Measurements from ENCODE around the gene BID.

BID gene

GRCh38 chr22:17717708-17718107 is 56.6 kb downstream of the BID start:
- WGBS (ENCODE audit: extremely low coverage, insufficient coverage, insufficient read length) = no CpG with 5 or more reads among the region's 4 CpGs
- DNase-seq = peak; percentile 82 to 84
- no peaks in the 10 kb centered on the region for H3K9me3 ChIP-seq (ENCODE audit: insufficient read depth, low read depth, low read length)

GRCh38 chr22:17716529-17716928 is 57.7 kb downstream of the BID start:
- no peak overlapping the region for H2BK120ac ChIP-seq (ENCODE audit: insufficient read depth, low read length, poor library complexity)
- no peak overlapping the region for H4K8ac ChIP-seq (ENCODE audit: low read depth, low read length)
- no peak overlapping the region for H3K4me3 ChIP-seq (ENCODE audit: low read depth, low read length)
- no peak overlapping the region for H3K14ac ChIP-seq (ENCODE audit: low read length)
- H3K36me3 ChIP-seq (ENCODE audit: control insufficient read depth in 1 of 2, insufficient read depth in 2 of 2, low read length in 2 of 2) = no peaks in the 10 kb centered on the region
- H3K23ac ChIP-seq (ENCODE audit: low read length) = no peak overlapping the region
- no peak overlapping the region for H2BK5ac ChIP-seq (ENCODE audit: low read depth, low read length, poor library complexity)
- no peak overlapping the region for H2BK12ac ChIP-seq (ENCODE audit: low read length)
- no peak overlapping the region for H2AFZ ChIP-seq (ENCODE audit: insufficient read depth, low read length, poor library complexity)
- no peaks in the 10 kb centered on the region for H3K79me1 ChIP-seq (ENCODE audit: low read length)
- no peak overlapping the region for H3K4me2 ChIP-seq (ENCODE audit: low read length)
- H4K12ac ChIP-seq (ENCODE audit: low read depth, low read length) = no peak overlapping the region
- no peaks in the 10 kb centered on the region for H3K9me3 ChIP-seq (ENCODE audit: insufficient read depth, low read depth, low read length)
- no peak overlapping the region for H3K4ac ChIP-seq (ENCODE audit: low read depth, low read length)
- H3K27ac ChIP-seq (ENCODE audit: low read depth, low read length) = no peak overlapping the region
- H4K91ac ChIP-seq (ENCODE audit: low read depth, low read length) = no peak overlapping the region
- H3K27me3 ChIP-seq (ENCODE audit: insufficient read depth, low read length) = no peaks in the 10 kb centered on the region
- H3K79me2 ChIP-seq (ENCODE audit: control insufficient read depth, insufficient read depth, low read length, poor library complexity) = no peaks in the 10 kb centered on the region
- no peak overlapping the region for H2AK5ac ChIP-seq (ENCODE audit: low read length)
- no CpG with 5 or more reads among the region's 3 CpGs for WGBS (ENCODE audit: extremely low coverage, insufficient coverage, insufficient read length)
- H3K18ac ChIP-seq (ENCODE audit: low read length) = no peak overlapping the region
- DNase-seq = no peak
- H3K4me1 ChIP-seq (ENCODE audit: control insufficient read depth in 1 of 2, insufficient read depth in 2 of 2, low read length in 2 of 2) = peaks cover 2 to 3% of the 10 kb centered on the region in 2 experiments
- H3K9ac ChIP-seq (ENCODE audit: low read length) = no peak overlapping the region

More at GRCh38 chr22:17717708-17718107, 56.6 kb downstream of the BID start:
- Histone ChIP-seq H3K9ac (ENCODE audit: low read length) (no peak overlapping the region), H3K4me1 (ENCODE audit: control insufficient read depth in 1 of 2, insufficient read depth in 2 of 2, low read length in 2 of 2) (peaks cover 2 to 3% of the 10 kb centered on the region in 2 experiments), H3K79me1 (ENCODE audit: low read length) (no peaks in the 10 kb centered on the region), H4K12ac (ENCODE audit: low read depth, low read length) (no peak overlapping the region), H4K8ac (ENCODE audit: low read depth, low read length) (no peak overlapping the region), H3K79me2 (ENCODE audit: control insufficient read depth, insufficient read depth, low read length, poor library complexity) (no peaks in the 10 kb centered on the region), H2BK5ac (ENCODE audit: low read depth, low read length, poor library complexity) (no peak overlapping the region), H3K23ac (ENCODE audit: low read length) (no peak overlapping the region), H3K4ac (ENCODE audit: low read depth, low read length) (no peak overlapping the region), H4K91ac (ENCODE audit: low read depth, low read length) (no peak overlapping the region), H3K27ac (ENCODE audit: low read depth, low read length) (no peak overlapping the region), H2BK120ac (ENCODE audit: insufficient read depth, low read length, poor library complexity) (no peak overlapping the region), H3K14ac (ENCODE audit: low read length) (no peak overlapping the region), H3K36me3 (ENCODE audit: control insufficient read depth in 1 of 2, insufficient read depth in 2 of 2, low read length in 2 of 2) (no peaks in the 10 kb centered on the region), H3K4me2 (ENCODE audit: low read length) (no peak overlapping the region), H2AK5ac (ENCODE audit: low read length) (no peak overlapping the region), H2AFZ (ENCODE audit: insufficient read depth, low read length, poor library complexity) (no peak overlapping the region), H3K18ac (ENCODE audit: low read length) (no peak overlapping the region), H2BK12ac (ENCODE audit: low read length) (no peak overlapping the region), H3K4me3 (ENCODE audit: low read depth, low read length) (no peak overlapping the region), H3K27me3 (ENCODE audit: insufficient read depth, low read length) (no peaks in the 10 kb centered on the region)

DNA sequence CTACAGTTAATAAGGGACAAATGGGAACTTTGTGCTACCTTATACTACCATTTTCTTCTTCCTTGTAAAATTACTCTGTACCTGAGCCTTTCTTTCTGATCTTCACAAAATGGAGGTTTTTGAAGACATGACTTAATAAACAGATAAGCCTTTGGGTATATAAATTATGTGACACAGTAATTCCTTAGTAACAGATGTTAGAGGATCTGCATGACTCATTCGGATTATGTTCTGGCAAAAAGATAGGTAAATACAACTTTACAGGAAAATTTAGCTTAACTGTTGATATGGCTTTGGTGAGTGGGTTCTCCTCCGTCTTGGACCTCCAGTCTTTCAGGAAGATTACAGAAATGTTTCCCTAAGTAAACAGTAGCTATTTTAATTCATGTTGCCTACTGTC is 61.8 kb downstream of the BID start:
- no peak overlapping the region for H4K8ac ChIP-seq (ENCODE audit: low read depth, low read length)
- H3K23ac ChIP-seq (ENCODE audit: low read length) = no peak overlapping the region
- no peak overlapping the region for H3K4ac ChIP-seq (ENCODE audit: low read depth, low read length)
- H3K27ac ChIP-seq (ENCODE audit: low read depth, low read length) = no peak overlapping the region
- no peak overlapping the region for H3K18ac ChIP-seq (ENCODE audit: low read length)
- H2AK5ac ChIP-seq (ENCODE audit: low read length) = no peak overlapping the region
- no peak overlapping the region for H4K91ac ChIP-seq (ENCODE audit: low read depth, low read length)
- no peak overlapping the region for H3K9ac ChIP-seq (ENCODE audit: low read length)
- WGBS (ENCODE audit: extremely low coverage, insufficient coverage, insufficient read length) = no CpG with 5 or more reads among the region's 2 CpGs
- H3K79me2 ChIP-seq (ENCODE audit: control insufficient read depth, insufficient read depth, low read length, poor library complexity) = no peaks in the 10 kb centered on the region
- H3K27me3 ChIP-seq (ENCODE audit: insufficient read depth, low read length) = no peaks in the 10 kb centered on the region
- H3K79me1 ChIP-seq (ENCODE audit: low read length) = peaks cover 2% of the 10 kb centered on the region
- H3K4me1 ChIP-seq (ENCODE audit: control insufficient read depth in 1 of 2, insufficient read depth in 2 of 2, low read length in 2 of 2) = no peaks in the 10 kb centered on the region
- no peak overlapping the region for H4K12ac ChIP-seq (ENCODE audit: low read depth, low read length)
- no peak overlapping the region for H3K4me3 ChIP-seq (ENCODE audit: low read depth, low read length)
- no peak overlapping the region for H2BK120ac ChIP-seq (ENCODE audit: insufficient read depth, low read length, poor library complexity)
- no peak overlapping the region for H2BK12ac ChIP-seq (ENCODE audit: low read length)
- no peak overlapping the region for H2AFZ ChIP-seq (ENCODE audit: insufficient read depth, low read length, poor library complexity)
- H2BK5ac ChIP-seq (ENCODE audit: low read depth, low read length, poor library complexity) = no peak overlapping the region
- no peaks in the 10 kb centered on the region for H3K9me3 ChIP-seq (ENCODE audit: insufficient read depth, low read depth, low read length)
- no peak overlapping the region for H3K4me2 ChIP-seq (ENCODE audit: low read length)
- peaks cover 0 to 2% of the 10 kb centered on the region in 2 experiments for H3K36me3 ChIP-seq (ENCODE audit: control insufficient read depth in 1 of 2, insufficient read depth in 2 of 2, low read length in 2 of 2)
- no peak for DNase-seq
- no peak overlapping the region for H3K14ac ChIP-seq (ENCODE audit: low read length)

DNA sequence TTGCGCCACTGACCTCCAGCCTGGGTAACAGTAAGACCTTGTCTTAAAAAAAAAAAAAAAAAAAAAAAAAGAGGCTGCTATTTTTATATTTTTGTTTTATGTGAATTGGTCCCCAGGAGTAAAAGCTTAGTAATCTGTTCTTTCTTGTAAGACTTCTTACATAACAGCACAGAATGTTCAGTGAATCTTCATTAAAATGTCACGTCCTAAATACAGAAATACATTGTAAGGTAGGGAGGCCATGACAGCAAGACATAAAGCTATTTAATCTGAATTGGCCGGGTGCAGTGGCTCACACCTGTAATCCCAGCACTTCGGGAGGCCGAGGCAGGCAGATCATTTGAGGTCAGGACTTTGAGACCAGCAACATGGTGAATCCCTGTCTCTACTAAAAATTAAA is 64.2 kb downstream of the BID start:
- Histone ChIP-seq H3K9ac (ENCODE audit: low read length) (no peak overlapping the region), H2AFZ (ENCODE audit: insufficient read depth, low read length, poor library complexity) (no peak overlapping the region), H4K8ac (ENCODE audit: low read depth, low read length) (no peak overlapping the region), H2BK5ac (ENCODE audit: low read depth, low read length, poor library complexity) (no peak overlapping the region), H3K18ac (ENCODE audit: low read length) (no peak overlapping the region), H3K4me1 (ENCODE audit: control insufficient read depth in 1 of 2, insufficient read depth in 2 of 2, low read length in 2 of 2) (peaks cover 0 to 2% of the 10 kb centered on the region in 2 experiments), H3K79me1 (ENCODE audit: low read length) (peaks cover 2% of the 10 kb centered on the region), H3K79me2 (ENCODE audit: control insufficient read depth, insufficient read depth, low read length, poor library complexity) (no peaks in the 10 kb centered on the region), H3K36me3 (ENCODE audit: control insufficient read depth in 1 of 2, insufficient read depth in 2 of 2, low read length in 2 of 2) (peaks cover 0 to 2% of the 10 kb centered on the region in 2 experiments), H3K27ac (ENCODE audit: low read depth, low read length) (no peak overlapping the region), H2AK5ac (ENCODE audit: low read length) (no peak overlapping the region), H3K4me3 (ENCODE audit: low read depth, low read length) (no peak overlapping the region), H3K14ac (ENCODE audit: low read length) (no peak overlapping the region), H3K4ac (ENCODE audit: low read depth, low read length) (no peak overlapping the region), H2BK120ac (ENCODE audit: insufficient read depth, low read length, poor library complexity) (no peak overlapping the region), H3K27me3 (ENCODE audit: insufficient read depth, low read length) (no peaks in the 10 kb centered on the region), H3K23ac (ENCODE audit: low read length) (no peak overlapping the region), H3K9me3 (ENCODE audit: insufficient read depth, low read depth, low read length) (no peaks in the 10 kb centered on the region), H4K91ac (ENCODE audit: low read depth, low read length) (no peak overlapping the region), H3K4me2 (ENCODE audit: low read length) (no peak overlapping the region), H2BK12ac (ENCODE audit: low read length) (no peak overlapping the region), H4K12ac (ENCODE audit: low read depth, low read length) (no peak overlapping the region)
- DNase-seq = no peak
- no CpG with 5 or more reads among the region's 5 CpGs for WGBS (ENCODE audit: extremely low coverage, insufficient coverage, insufficient read length)
